ENCODE data around the gene NOX3. TPM values are rescaled to one million over a fixed set of nuclear protein-coding genes. Genes with fewer than 3 reads are reported as not detected.

NOX3 gene
- total RNA-seq, 1 donor, result not detected

DNA sequence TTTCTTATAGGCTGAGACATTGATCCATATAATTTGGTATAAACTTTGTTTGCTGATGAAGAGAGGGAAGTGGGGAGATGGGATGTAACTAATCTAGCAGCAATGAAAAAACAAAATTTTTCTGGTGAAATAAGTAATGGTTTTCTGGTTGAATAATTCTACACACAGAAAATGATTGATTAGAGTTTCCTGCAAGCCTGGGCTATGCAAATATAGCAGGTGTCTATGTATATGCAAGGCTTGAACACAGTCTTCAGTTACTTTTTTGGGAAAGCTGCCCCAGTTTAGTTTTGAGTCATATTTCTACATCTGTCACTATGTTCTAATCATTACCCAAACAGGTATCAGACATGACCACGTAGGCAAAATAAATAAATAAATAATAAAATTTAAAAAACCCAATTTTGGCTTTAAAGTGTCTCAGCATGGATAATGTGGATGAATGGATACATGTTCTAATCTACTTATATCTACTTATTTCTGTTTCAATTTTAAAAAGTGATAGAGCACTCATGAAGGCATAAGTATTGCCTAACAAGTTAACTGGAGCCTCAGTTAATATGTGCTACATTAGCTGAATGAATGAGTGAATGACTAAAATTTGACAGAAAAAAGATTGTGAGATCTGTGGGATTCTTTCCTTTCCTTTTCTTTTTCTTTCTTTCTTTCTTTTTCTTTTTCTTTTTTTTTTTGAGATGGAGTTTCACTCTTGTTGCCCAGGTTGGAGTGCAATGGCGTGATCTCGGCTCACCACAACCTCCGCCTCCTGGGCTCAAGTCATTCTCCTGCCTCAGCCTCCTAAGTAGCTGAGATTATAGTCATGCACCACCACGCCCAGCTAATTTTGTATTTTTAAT is 104.1 kb downstream of the NOX3 start:
- no peak for DNase-seq (ENCODE audit: low read depth)

DNA sequence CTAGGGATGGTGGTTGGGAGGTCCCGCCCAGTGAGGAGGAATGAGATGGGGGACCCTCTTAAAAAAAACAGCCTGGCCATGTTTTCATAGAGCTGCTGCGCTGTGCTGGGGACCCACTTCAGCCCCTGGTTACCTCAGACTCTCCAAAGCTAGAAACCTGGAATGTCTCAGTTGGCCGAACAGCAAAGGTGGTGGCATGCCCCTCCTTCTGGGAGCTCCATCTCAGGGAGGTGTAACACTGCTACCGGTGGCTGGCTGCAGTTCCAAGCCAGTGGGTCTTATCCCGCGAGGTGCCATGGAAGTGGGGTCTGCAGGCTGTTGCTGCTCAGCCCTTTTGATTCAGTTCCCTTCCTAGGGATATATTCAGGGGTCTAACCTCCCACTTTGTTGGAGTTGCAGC is 105.7 kb downstream of the NOX3 start:
- no peak for DNase-seq (ENCODE audit: low read depth)
- H3K4me3 ChIP-seq (ENCODE audit: low read depth, low read length), result no peak overlapping the region
- TF ChIP-seq, protein P1, sequence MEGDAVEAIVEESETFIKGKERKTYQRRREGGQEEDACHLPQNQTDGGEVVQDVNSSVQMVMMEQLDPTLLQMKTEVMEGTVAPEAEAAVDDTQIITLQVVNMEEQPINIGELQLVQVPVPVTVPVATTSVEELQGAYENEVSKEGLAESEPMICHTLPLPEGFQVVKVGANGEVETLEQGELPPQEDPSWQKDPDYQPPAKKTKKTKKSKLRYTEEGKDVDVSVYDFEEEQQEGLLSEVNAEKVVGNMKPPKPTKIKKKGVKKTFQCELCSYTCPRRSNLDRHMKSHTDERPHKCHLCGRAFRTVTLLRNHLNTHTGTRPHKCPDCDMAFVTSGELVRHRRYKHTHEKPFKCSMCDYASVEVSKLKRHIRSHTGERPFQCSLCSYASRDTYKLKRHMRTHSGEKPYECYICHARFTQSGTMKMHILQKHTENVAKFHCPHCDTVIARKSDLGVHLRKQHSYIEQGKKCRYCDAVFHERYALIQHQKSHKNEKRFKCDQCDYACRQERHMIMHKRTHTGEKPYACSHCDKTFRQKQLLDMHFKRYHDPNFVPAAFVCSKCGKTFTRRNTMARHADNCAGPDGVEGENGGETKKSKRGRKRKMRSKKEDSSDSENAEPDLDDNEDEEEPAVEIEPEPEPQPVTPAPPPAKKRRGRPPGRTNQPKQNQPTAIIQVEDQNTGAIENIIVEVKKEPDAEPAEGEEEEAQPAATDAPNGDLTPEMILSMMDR (IDR thresholded peaks at IDR 0.05; ENCODE audit: insufficient read depth, low read length), result no peak

More for the DNA sequence above, 104.1 kb downstream of the NOX3 start:
- no peak overlapping the region for H3K4me3 ChIP-seq (ENCODE audit: low read depth, low read length)
- TF ChIP-seq, protein P1 (IDR thresholded peaks at IDR 0.05; ENCODE audit: insufficient read depth, low read length), result no peak

DNA sequence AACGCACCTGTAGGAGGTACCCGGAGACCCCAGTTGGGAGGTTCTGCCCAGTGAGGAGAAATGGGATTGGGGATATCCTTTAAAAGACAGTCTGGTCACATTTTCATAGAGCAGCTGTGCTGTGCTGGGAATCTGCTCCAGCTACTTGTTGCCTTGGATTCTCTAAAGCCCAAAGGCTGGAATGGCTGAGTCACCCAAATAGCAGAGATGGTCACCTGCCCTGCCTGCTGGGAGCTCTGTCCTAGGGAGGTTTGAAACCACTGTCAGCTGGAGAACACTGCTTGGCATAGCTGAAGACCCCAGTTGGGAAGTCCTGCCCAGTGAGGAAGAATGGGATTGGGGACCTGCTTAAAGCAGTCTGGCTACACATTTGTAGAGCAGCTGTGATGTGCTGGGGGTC is 106.5 kb downstream of the NOX3 start:
- no peak overlapping the region for H3K4me3 ChIP-seq (ENCODE audit: low read depth, low read length)
- DNase-seq (ENCODE audit: low read depth), result peak; percentile 30
- TF ChIP-seq, protein P1 (IDR thresholded peaks at IDR 0.05; ENCODE audit: insufficient read depth, low read length), result no peak

DNA sequence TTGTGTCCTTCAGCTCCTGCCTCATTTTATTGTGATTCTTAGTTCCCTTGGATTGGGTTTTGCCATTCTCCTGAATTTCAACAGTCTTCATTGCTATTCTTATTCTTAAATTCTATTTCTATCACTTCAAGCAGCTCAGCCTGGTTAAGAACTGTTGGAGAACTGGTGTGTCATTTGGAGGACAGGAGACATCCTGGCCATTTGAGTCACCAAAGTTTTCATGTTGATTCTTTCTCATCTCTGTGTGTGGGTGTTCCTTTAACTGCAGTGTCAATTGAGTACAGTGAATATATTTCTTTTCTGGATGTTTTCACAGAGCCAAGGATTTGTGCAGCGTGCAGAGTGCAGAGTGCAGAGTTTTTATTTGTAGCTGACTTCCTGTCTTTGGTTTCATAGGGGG is 107.8 kb downstream of the NOX3 start:
- no peak for DNase-seq (ENCODE audit: low read depth)
- TF ChIP-seq, protein P1 (IDR thresholded peaks at IDR 0.05; ENCODE audit: insufficient read depth, low read length), result no peak

DNA sequence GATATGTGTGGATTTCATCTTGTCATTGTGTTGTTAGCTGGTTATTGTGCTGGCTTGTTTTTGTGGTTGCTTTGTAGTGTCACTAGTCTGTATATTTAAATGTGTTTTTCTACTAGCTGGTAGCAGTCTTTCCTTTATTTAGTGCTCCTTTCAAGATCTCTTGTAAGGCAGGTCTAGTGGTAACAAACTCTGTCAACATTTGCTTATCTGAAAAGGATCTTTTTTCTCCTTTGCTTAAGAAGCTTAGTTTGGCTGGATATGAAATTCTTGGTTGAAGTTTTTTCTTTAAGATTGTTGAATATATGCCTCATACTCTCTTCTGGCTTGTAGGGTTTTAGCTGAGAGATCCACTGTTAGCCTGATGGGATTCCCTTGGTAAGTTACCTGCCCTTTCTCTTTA is 108.7 kb downstream of the NOX3 start:
- DNase-seq (ENCODE audit: low read depth), result no peak
- no peak overlapping the region for H3K4me3 ChIP-seq (ENCODE audit: low read depth, low read length)
- TF ChIP-seq, protein P1 (IDR thresholded peaks at IDR 0.05; ENCODE audit: insufficient read depth, low read length), result no peak

More for the DNA sequence above, 107.8 kb downstream of the NOX3 start:
- H3K4me3 ChIP-seq (ENCODE audit: low read depth, low read length), result no peak overlapping the region

Other genes with a start within 250 kb of the NOX3 start
- not detected in 2 replicates for gene CLDN20, start 191.8 kb downstream of the NOX3 start, total RNA-seq (ENCODE audit: low replicate concordance)
- gene TFB1M, start 141.4 kb downstream of the NOX3 start, total RNA-seq (ENCODE audit: low replicate concordance), result 20.0 and 22.6 TPM in 2 replicates

Measured in fibroblast of the aortic adventitia (primary cell).